PFSK-1 (cell line): ENCODE data around the gene MACROH2A1.

Experiments used
- POLR2AphosphoS5 ChIP-seq: IDR thresholded peaks from 2 replicates; pipeline ENCODE4 v1.6.1; 2012; ENCODE audit warnings: low read depth, mild to moderate bottlenecking, control low read depth, low read length, moderate library complexity
- REST ChIP-seq, 2 experiments: IDR thresholded peaks; 2 replicates each; pipeline versions ENCODE4 v1.6.1 to v1.8.0; 2011 to 2012; ENCODE audit warnings: low read depth in 2 of 2, low read length in 2 of 2, control low read depth in 1 of 2, inconsistent platforms in 1 of 2, mild to moderate bottlenecking in 1 of 2, moderate library complexity in 1 of 2; ENCODE audit not compliant: insufficient read depth in 1 of 2
- SIN3A ChIP-seq: IDR thresholded peaks from 2 replicates; pipeline ENCODE4 v1.6.1; 2012; ENCODE audit warnings: mild to moderate bottlenecking, low read length, moderate library complexity, borderline replicate concordance; ENCODE audit not compliant: insufficient read depth
- TAF1 ChIP-seq: IDR thresholded peaks from 2 replicates; pipeline ENCODE4 v1.6.1; 2012; ENCODE audit warnings: low read length, control low read depth, borderline replicate concordance; ENCODE audit not compliant: insufficient read depth

- TF ChIP-seq REST (IDR thresholded peaks at IDR 0.05; ENCODE audit: insufficient read depth in 1 of 2, low read depth in 2 of 2, low read length in 2 of 2) (no peak), TAF1 (no peak), POLR2AphosphoS5 (no peak), SIN3A (no peak)
Observed at GRCh38 chr5:135324897-135325650, 74.0 kb downstream of the MACROH2A1 start.
